GM19438 (cell line): ENCODE measurements around the gene ADD2.

ENCODE experiments used
- ATAC-seq: cut with Tn5 transposase; IDR thresholded peaks from one replicate; pipeline ENCODE4 v1.9.1; 2021; ENCODE audit warnings: low read depth; ENCODE audit not compliant: unreplicated experiment

Gene ADD2

DNA sequence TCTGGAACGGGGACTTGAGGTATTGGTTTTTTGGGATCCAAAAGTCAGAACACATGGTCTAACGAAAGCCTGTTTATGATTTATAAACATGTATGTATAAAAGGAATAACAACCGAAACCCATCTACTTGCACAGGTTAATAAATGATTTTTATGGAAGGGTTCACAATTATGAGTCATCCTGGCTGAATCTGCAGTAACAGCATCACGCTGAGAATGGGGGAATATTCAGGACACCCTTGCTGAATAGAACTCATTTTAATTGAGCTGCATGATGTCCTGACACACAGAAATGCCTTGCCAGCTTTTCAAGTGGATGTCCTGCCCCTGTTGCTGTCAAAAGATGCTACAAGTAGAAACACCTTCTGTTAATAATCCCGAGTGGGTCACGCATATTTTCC, 159.6 kb downstream of the ADD2 start:
- no peak for ATAC-seq

DNA sequence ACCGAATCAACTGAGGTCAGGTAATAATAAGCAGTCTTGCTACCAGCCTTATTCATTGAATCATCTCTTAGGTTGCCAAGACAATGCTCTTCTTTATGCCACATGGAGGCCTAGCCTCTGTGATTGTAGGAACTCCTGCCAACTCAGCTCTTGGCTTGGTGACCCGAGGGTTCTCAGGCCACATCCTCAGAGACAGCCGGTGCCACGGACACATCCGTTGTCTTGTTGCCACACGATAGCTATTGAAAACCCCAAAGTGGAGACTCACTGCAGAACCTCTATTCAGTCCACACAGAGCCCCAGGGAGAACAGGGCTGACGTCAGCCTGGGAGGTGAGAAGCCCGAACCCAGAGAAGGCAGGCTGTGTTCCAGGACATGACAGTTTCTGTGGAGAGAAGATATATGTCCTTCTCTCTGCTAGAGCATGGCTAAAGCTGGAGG, 160.9 kb downstream of the ADD2 start:
- no peak for ATAC-seq
